CMK (cell line): ENCODE results near the gene GPC6.

Experiments
- DNase-seq: peaks from one replicate; pipeline ENCODE4 v3.0.0-alpha.2; 2010; ENCODE audit warnings: low read depth

Gene GPC6

DNA sequence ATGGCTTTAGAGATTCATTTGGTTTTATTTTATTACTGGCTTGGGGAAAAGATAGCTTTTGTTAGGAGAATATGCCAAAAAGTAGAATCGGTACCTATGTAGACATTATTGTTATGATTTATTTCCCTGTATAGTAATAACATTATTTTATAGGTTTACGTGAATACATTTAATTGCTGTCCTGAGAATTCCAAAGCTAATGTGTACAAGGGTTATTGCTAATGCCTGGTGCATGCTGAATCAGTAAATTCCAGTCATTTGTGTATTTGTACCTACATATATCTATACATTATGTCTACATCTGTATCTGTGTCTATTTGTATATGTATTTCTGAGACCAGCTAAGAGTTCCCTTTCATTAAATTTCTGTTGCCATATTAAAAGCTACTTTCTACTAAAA, 550.9 kb downstream of the GPC6 start:
- no peak for DNase-seq

DNA sequence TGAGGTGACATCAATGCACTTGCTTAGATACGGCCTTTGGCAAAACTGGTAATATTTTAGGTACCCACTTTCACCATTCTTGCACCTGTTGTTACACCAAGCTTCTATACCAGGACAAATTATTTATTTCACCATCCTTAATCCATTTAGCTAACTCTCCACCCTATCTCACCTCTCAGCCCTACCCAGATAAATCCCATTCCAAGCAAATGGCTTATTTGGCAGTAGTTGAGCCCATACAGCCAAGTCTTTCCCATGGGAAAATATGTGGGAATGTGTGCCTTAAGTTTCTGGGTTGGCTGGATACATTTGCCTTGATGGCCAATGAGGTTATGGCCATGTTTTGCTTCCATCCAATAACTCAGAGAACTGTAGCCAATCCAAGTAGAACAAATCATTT, 551.9 kb downstream of the GPC6 start:
- DNase-seq: no peak

DNA sequence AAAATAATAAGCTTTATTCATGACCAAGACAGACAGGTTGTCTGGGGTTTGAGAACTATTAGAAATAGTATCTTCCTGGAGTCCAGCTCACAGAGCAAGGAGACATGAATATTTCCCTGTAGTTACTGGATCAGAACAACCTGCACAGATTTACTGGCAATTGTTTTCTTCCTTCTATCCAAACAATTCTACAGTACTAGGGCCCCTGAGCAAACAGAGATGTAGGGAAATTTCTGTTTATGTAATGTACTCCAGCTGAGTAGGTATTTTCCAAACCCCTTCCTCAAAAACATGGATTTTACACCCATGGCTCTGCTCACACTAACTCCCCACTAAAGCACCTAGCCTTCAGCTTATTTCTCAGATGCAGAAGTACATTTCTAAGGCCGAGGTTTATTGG, 557.6 kb downstream of the GPC6 start:
- no peak for DNase-seq

DNA sequence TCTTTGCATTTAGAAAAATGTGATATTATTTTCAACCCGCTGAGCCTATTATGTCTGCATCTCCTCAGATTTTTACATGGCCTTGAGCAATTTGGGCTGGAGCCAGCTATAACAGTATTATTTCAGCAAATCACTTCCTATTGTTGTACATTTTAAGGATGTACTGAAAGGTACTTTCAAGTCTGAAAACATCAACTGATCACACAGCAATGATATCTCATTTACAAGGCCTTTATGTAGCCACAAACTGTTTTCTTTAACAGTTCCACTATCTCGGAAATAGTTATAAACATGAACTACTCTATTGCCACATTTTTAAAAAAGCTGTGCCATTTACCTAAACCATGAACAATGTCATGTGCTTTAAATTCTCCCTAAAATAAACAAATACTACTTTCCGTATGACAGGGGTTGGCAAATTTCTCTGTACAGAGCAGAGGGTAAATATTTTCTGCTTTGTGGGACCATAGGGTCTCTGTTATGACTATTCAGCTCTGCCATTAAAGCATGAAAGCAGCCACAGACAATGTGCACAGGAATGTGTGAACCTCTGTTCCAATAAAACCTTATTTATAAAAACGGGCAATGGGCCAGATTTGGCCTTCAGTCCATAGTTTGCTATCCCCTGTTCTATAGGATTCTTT, 560.4 kb downstream of the GPC6 start:
- DNase-seq: no peak

DNA sequence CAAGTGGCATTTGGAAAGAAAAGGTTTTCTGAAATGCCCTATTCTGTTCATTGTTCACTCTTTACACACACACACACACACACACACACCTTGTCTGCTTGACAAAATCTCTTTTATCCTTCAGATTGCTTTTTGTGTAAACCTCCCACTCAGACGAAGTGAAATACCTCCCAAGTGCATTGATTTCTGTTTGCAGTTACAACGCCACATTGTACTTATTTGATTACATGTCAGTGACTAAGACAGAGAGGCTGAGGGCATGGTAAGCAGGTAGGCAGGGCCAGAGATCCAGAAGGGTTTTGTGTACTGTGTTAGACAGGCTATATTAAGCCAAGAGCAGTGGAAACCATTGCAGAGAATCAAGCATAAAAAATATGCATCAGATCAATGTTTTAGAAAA, 561.8 kb downstream of the GPC6 start:
- DNase-seq: no peak

DNA sequence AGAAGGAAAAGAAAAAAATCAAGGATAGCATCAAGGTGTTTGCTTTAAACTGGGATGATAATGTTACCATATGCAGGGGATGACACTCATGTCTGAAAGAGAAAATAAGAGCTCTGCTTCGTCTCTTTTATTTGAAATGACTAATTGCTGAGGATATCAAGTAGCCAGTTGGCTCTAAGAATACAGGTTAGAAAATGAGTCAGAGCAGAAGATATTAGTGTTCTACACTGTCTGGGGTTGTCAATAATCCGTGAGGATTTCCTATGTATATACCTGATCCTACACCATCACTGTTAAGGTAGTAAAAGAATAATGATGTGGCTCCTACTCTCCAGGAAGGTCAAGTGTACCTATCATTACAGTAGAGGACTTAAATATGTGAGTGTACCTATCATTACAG, 562.5 kb downstream of the GPC6 start:
- no peak for DNase-seq

DNA sequence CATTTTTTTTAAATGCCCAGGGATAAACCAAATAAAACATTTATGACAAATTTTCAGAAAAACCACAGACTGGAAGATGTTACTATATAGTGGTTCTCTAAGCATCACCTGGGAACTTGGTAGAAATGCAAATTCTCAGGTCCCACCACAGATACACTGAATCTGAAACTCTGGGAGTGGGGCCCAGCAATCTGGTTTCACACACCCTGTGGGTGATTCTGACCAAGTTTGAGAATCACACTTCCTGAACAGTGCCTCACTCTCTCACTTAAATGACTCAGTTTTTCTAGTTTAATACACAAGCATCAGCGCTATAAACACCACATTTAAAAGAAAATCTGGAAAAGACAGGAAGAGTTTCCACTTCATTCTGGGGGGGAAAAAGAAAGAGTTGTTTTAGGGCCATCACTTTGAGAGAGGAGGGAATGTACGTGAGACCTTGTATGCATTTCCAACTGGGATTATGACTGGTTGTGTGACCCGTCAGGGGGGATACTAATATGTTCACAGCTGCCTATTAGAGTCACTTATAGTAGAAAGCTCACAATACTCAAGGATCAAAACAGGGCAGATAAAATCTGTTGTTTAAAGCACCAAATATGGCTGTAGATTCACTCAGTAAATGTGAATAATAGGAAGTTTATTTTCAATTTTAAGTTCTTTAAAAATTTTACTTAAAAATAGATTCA, 567.7 kb downstream of the GPC6 start:
- no peak for DNase-seq

DNA sequence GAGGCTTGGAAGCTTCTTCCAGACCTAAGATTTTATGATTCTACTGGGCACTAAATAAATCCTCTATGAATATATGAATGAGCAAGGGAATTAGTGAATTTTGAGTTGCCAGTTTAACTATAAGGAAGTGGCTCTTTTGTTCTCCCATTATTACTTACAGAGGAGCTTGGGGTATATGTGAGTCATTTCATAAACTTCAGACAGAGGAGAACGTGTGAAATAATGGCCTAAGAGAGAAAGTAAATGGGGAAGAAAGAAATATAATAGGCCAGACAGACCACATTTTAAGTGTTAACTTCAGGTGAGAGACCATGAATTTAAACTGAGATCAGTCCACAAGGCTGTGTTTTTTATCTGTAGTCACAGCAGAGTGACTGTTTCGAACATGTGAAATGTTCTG, 570.9 kb downstream of the GPC6 start:
- no peak for DNase-seq

DNA sequence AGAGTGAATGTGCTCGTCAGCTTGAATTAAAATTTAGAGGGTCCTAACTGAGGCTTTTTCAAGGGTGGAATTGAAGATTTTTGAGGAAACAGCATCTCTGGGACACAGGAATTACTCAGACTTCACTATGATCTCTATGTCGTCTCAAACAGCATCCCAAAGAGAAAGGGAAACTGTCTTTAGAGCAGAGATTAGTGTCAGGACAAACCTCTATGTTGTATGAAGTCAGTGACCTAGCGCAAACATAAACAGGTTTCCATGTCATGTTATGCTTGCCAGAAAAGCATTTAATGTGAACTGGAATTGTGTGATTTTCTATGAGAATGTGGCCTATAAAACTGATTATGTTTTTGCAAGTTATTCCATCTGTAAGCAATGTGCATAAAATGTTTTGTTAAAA, 573.7 kb downstream of the GPC6 start:
- no peak for DNase-seq

DNA sequence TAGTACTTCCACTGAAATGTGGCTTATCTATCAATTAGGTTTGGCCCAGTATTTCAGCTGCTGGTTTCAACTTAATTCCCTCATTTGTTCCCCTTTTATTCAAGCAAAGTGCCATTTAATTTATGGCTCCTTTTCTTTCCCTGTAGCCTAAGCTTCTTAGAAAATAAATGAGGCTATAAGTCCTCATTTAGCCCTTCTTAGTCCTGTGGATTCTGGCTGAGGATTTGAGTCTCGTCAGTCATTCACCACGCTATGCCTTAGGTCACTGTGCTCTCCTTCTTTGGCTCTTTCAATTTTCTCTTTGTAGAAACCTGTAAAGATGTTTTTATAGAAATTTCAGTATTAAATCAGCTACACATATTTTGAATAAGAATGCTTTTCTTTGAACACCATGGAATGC, 579.1 kb downstream of the GPC6 start:
- no peak for DNase-seq

DNA sequence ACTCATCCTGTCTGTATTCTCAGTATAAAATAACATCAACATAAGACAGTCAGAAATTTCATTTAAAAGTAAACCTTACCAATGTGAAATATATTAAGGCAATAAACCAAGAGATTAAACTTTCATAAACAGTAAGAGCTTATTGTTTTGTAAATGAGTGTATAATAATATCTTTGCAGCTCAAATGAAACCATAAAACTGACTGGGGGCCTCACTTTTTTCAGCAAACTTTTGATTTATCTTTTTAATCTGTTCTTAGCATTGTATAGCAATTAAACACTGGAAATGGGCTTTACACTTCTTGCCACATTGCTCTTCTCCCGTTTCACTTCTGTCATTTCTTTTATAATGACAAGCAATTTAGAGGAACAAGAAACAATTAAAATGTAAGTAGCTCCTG, 580.3 kb downstream of the GPC6 start:
- no peak for DNase-seq

DNA sequence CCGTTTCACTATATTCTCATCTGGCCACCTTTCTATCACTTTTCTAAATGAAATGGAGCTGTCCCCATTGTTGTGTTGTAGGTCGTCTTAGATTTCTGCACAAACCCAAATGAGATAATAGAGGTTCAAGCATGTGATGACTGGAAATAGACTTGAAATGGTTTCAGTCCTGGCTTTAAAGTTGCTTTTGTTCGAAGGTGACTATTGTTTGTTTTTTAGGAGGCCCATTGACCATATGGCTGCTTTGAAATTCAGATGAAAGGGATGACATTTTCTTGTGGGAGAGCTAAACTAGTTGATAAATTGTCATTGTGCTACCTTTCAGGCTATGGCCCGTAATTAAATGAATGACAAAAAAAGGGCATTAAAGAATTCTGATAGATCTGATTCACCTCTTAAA, 583.7 kb downstream of the GPC6 start:
- DNase-seq: no peak

DNA sequence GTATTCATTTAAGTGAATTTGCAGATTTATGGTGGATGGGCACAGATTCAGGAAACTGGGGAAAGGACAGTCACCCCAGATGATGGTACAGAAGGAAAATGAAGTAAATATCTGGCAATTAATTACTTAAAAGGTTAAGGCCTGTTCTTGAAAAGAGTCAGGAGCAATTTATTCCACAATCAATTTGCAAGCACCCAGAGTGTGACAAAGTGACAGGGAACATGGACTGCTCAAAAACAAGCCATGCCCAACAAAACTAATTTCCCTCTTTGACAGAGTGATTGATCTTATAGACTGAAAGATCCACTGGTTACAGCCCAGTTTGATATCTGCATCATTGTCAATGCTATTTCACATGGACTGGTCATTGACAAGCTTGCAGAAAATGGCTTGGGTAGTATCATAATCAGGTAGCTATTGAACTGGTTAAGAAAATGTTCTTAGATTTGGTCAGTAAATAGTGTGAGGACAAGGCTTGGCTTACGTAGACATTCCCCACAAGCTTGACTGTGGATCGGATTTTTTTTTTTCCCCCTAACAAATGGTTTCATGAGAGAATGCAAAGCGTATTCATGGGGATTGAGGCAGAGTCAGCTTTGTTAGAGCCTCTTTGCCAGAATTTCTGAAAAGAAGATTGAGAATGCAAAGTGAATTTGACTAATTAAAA, 584.6 kb downstream of the GPC6 start:
- no peak for DNase-seq

DNA sequence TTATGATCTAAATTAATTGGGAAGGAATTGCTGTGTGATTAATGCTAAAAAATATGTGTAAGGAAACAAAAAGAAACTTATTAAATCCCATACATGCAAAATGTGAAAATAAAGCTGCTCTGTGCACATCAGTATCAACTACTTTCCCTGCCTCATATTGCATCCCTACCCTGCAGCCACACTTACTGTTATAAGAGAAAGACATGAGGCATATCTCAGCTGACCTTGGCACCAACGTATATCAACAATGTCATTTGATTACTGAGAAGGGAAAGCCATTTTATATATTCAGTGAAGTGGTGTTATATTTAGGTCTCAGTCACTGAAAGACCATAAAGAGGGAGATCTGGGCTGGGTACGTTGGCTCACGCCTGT, 585.1 kb downstream of the GPC6 start:
- DNase-seq: no peak

DNA sequence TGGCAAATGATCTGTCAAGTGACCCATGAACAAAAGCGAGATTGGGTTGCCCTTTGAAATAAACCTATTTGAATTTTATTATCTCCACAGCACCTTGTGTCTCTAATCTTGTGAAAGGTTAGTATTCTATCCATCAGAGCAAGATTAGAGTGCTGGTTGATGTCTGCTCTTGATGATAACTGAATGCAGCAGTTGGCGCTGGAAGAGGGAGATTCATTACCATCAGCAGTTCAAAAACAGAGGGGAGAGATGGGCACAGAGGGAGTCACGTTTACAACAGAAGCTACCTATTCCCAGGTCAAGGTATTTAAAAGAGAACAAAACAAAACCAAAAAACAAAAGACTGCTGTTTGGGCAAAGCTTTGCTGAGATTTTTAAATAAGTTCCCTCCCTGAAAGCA, 588.1 kb downstream of the GPC6 start:
- no peak for DNase-seq

DNA sequence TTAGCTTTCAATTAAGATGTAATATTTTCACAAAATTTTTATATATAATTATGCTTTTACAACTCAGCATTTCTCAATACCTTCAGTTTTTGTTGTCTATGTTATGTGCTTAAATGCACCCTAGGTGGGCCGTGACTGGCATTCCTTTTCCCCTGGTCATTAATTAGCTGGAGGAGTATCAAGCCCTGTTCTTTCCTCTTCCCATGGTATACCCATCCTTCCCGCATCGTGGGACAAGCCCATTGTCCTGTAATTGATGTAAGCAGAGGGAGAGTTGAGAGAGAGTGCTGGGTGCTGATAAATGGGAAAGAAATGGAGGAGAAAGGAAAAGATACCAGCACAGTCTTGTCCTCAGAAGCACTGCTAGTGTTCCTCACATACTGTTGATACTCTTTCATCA, 591.7 kb downstream of the GPC6 start:
- DNase-seq: no peak

DNA sequence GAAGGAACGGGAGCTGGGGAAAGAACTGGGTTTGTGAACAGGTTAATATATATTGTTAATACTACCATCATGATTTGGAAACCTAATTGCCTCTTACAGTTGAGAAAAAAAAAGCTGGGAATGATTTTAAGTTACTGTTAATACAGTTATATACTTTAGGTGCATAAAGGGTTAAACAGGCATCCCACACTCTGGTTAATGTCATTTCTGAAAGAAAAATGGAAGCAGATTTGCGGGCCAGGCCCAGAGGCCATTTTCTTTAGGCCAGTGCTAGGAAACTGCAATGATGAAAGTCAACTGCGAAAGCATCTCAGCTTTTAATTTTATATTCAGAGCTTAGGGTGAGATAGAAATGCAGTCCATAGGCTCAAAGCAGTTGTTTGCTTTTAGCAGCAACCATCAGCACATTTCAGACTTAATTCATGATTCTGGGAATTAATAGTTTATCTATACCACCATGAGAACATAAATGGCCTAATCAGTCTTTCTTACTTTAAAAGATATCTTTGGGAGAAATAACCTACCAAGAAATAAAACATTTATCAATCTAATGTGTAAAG, 592.8 kb downstream of the GPC6 start:
- DNase-seq: no peak

DNA sequence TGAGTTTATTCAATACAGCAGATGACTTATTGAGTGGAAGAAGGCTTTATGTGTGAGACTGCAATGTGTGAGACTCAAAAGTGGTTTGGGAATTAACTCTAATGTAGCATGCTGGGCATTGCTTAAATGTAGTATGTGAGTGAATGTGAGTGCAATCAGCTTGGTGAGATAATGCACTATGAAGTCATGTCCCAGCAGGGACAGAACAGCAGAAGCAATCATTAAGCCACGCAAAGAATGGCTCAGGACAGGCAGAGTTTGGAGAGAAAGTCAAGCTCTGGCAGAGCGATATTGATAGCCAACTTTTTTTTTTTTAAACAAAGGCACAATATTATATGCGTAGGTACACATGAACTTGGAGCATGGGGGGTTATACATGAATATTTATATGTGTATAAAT, 597.7 kb downstream of the GPC6 start:
- DNase-seq: no peak

DNA sequence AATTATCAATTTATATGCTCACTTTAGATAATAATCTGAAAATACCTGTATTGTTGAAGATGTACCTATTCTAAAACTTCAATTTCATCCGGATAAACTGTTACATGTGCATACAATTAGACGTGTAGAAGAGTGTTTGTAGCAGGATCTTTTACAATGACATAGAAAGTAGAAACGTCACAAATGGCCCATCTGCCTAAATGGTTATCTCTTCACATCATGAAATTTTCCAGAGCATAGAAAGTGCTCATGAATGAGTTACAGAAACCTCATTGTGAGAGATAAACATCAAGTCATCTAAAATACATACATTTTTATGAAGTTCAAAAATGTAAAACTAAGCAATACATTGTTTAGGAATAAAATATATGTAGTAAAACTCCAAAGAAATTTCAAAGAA, 607.4 kb downstream of the GPC6 start:
- no peak for DNase-seq

DNA sequence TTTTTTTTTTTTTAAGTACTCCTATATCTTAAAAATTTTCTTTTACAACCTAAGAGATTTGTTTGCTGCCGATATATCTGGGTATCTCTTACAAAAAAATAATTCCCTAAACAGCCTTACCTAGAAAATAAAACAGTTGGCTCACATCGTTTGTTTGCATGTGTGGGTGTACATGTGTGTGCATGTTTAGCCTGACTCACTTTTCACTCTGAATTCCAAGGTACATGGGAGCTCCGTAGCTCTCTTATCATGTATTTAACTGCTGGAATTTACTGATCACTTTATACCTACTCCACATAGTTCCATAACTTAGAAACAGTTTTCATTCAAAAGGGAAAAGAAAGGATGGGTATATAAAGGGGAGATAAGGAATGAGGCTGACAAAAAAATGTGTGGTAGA, 616.5 kb downstream of the GPC6 start:
- no peak for DNase-seq

DNA sequence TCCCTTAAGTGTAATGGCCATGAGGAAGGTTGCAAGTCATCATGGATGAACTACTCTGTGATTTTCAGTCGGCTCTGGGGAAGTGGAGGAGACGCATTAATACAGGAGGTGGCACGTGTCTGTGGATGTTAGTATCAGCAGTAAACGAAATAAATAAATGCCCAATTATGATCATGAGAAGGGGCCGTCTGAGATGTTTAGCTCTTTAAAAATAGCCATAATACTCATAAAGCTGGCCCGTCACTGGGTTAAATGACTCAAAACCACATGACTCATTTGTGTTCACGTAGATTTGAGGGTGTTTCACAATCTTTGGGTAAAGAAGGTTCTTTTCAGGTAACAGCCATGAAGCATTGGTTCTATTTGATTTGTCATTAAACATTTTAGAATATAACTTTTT, 620.6 kb downstream of the GPC6 start:
- DNase-seq: no peak

DNA sequence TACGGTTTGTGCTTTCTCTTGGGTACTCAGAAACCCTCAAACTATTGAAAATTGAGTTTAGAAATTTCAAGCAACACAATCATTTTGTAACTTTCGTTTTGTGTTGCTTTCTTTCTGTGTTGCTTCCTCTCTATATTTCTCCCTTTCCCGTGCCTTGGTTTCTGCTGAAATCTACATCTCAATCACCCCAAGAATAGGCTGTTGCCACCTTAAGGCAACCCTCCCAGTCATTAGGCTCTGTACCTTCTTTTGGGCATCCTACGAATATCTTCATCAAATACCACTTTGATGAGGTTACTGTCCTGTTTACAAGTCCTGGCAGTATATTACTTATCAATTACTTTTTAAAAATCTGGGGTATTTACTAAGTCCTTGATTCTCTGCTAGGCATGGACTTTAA, 621.6 kb downstream of the GPC6 start:
- no peak for DNase-seq

DNA sequence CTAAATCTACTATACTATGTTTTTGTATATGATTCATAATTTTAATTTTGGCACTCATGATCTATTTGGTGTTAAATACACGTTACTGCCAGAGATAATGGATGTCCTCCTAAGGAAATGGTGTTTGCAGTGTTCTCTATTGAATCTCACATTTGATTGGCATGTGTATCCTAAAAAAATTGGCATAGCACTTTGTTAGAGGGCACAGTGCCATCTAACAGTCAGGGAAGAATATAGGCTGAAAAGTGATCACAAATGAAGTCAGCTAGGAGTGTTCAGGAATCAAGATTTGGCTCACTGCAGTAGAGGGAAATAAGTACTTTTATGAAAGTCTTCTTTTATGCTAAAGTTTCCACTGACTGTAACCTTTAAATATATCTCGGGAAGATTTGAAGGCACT, 624.6 kb downstream of the GPC6 start:
- no peak for DNase-seq

DNA sequence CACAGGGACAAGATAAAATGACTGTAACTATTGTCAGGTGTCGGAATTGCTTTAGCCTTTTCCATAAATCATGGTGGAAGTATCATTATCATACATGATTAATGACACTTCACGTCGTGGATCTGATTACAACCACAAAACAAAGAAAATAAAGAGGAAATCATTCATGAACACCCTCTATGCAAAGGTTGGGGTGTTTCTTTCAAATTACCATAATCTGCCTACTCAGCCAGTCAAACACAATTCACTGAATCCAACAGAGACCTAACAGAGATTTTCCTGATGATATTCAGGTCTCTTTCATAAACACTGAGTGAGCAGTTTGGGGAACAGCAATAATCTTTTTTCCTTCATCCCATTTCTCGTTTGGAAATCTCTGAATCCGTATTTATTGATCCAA, 627.3 kb downstream of the GPC6 start:
- DNase-seq: no peak
